GM12872 (cell line): Measurements from ENCODE around the gene KIRREL2.

ENCODE experiments used
- TF ChIP-seq, protein P1 (sequence below): IDR thresholded peaks from 3 replicates; pipeline ENCODE4 v1.5.1; 2011; ENCODE audit warnings: low read depth, mild to moderate bottlenecking, low read length, moderate library complexity; ENCODE audit not compliant: insufficient read depth

Gene KIRREL2

GRCh38 chr19:35903550-35904179 is 47.0 kb downstream of the KIRREL2 start:
- TF ChIP-seq, protein P1, sequence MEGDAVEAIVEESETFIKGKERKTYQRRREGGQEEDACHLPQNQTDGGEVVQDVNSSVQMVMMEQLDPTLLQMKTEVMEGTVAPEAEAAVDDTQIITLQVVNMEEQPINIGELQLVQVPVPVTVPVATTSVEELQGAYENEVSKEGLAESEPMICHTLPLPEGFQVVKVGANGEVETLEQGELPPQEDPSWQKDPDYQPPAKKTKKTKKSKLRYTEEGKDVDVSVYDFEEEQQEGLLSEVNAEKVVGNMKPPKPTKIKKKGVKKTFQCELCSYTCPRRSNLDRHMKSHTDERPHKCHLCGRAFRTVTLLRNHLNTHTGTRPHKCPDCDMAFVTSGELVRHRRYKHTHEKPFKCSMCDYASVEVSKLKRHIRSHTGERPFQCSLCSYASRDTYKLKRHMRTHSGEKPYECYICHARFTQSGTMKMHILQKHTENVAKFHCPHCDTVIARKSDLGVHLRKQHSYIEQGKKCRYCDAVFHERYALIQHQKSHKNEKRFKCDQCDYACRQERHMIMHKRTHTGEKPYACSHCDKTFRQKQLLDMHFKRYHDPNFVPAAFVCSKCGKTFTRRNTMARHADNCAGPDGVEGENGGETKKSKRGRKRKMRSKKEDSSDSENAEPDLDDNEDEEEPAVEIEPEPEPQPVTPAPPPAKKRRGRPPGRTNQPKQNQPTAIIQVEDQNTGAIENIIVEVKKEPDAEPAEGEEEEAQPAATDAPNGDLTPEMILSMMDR = no peak

DNA sequence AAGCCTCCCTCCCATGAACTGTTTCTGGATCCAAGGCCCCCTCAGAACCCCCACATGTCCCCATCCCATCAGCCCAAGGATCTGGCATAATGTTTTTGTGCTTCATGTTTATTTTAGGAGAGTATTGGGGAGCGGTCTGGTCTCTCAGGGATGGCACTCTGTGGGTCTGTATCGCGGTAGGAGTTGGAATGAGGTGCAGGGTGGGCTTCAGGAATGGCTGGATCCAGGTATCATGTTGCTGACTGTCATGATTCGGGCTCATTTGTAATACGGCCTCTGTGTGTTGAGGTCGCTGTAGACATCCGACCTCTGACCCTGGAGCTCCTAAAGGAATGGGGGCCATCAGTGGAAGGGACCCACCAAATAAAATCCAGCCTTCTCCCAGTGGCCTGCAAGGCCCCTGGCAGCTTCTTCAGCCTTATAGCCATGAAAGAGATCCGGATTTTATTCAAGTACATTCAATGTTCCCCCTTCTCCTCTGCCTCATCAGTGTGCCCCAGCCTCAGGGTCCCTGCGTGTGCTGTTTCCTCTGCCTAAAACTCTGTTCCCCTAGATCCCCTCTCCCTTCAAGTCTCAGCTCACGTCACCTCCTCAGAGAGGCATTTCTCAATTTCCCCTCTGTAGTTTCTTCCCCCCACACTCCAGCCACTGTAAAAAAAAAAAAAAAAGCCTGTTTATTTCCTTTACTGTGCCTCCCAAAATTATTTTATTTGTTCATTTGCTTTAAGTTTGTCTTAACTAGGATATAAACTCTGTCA is 47.8 kb downstream of the KIRREL2 start:
- TF ChIP-seq, protein P1 = no peak

DNA sequence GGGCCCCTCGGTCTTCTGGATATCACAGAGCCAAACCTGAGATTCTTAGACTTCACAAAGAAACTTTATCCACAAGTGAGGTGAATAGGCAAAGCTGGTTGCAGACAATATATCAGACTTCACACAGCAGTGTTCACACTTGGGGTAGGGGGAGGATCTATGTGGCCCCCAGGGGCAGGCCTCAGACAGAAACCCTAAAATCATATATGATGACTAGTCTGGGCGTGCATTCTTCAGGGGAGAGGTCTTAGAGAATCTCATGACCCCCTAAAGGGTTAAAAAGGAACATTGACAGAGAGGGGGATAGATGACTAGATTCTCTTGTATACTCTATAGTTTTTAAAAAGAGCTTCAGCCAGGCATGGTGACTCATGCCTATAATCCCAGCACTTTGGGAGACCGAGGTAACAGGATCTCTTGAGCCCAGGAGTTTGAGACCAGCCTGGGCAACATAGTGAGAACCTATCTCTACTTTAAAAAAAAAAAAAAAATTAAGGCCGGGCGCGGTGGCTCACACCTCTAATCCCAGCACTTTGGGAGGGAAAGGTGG is 48.5 kb downstream of the KIRREL2 start:
- TF ChIP-seq, protein P1 = no peak

GRCh38 chr19:35907377-35907745 is 50.6 kb downstream of the KIRREL2 start:
- TF ChIP-seq, protein P1 = no peak

GRCh38 chr19:35908010-35908441 is 51.3 kb downstream of the KIRREL2 start, which contains the start of gene TYROBP:
TYROBP (minus strand) TSS chr19:35908295; CDS start chr19:35908228, 67 bp downstream.
- TF ChIP-seq, protein P1 = no peak

- TF ChIP-seq, protein P1 = no peak
Measured at GRCh38 chr19:35908973-35909683, 52.4 kb downstream of the KIRREL2 start.

- TF ChIP-seq, protein P1 = no peak
Measured at GRCh38 chr19:35909684-35910035, 52.9 kb downstream of the KIRREL2 start.
